Vagina (tissue), 2 donors: ENCODE measurements around the gene RNF217.

Experiments used
- CTCF ChIP-seq, 3 experiments: fragments of 450-650 bp in 2 of 3; fragments of 200-600 bp in 1 of 3; sonication (generic) in 1 of 3; IDR thresholded peaks; one replicate each; pipeline ENCODE4 v1.5.1; 2017 to 2019; ENCODE audit warnings: antibody characterized with exemption in 3 of 3, mild to moderate bottlenecking in 2 of 3, moderate library complexity in 2 of 3
- POLR2A ChIP-seq, 2 donors: fragments of 450-650 bp; IDR thresholded peaks; one replicate each; pipeline ENCODE4 v1.6.1; 2017; ENCODE audit warnings: antibody characterized with exemption in 2 of 2, mild to moderate bottlenecking in 2 of 2, moderate library complexity in 2 of 2
- POLR2AphosphoS5 ChIP-seq, 2 donors: sonication (generic); formaldehyde crosslinking; IDR thresholded peaks; one replicate each; pipeline ENCODE4 v1.9.0; 2017; ENCODE audit warnings: antibody characterized with exemption in 2 of 2, mild to moderate bottlenecking in 2 of 2, low read depth in 1 of 2; ENCODE audit not compliant: insufficient read depth in 1 of 2

GRCh38 chr6:125078602-125079321, 116.5 kb downstream of the RNF217 start:
- no peak for TF ChIP-seq CTCF (IDR thresholded peaks at IDR 0.05)
- TF ChIP-seq POLR2A (IDR thresholded peaks at IDR 0.05) = no peak
- no peak for TF ChIP-seq POLR2AphosphoS5 (IDR thresholded peaks at IDR 0.05; ENCODE audit: insufficient read depth in 1 of 2, low read depth in 1 of 2)
